A549 (cell line): ENCODE data around the gene ANKRD28. TPM values are rescaled to one million over a fixed set of nuclear protein-coding genes. Genes with fewer than 3 reads are reported as not detected.

Source experiments
- ATAC-seq, 2 experiments: fragments of 200-7000 bp in 1 of 2; fragments of >200 bp in 1 of 2; cut with Nextera tagmentation in 1 of 2; cut with Tn5 transposase in 1 of 2; 3 replicates each; pipeline versions ENCODE4 v1.8.0 to v1.9.1; 2018 to 2020; ENCODE audit warnings: mild to moderate bottlenecking in 1 of 2, moderate library complexity in 1 of 2
- CTCF ChIA-PET: fragments of 300-600 bp; sonication (Branson Sonifier 250); formaldehyde crosslinking; extraction: SDS; loops from one replicate; lab custom pipeline; 2021; ENCODE audit warnings: antibody characterized with exemption, inconsistent platforms; lab: Yijun Ruan, JAX
- POLR2A ChIA-PET: fragments of 350-600 bp; formaldehyde crosslinking; extraction: SDS; loops from one replicate; lab custom pipeline; 2021; ENCODE audit warnings: antibody characterized with exemption, inconsistent platforms; lab: Yijun Ruan, JAX
- DNase-seq, 2 experiments: peaks; one replicate each; pipeline versions ENCODE4 v3.0.0 to v3.0.0-alpha.2; 2011 to 2016; ENCODE audit warnings: low read depth in 1 of 2, low spot score in 1 of 2
- FAIRE-seq: peaks from 2 replicates; lab custom pipeline; 2011; peaks lifted over from hg19 to GRCh38; lab: Jason Lieb, UNC
- H3K27ac ChIP-seq, 2 experiments: fragments of >200 bp; sonication (Bioruptor Twin); formaldehyde crosslinking; 3 replicates each; pipeline ENCODE4 v1.5.1; 2016 to 2017
- H3K4me1 ChIP-seq: fragments of >200 bp; sonication (Bioruptor Twin); formaldehyde crosslinking; 3 replicates; pipeline ENCODE4 v1.6.1; 2016
- H3K4me2 ChIP-seq: fragments of >200 bp; sonication (Bioruptor Twin); formaldehyde crosslinking; 3 replicates; pipeline ENCODE4 v1.6.1; 2016
- H3K4me3 ChIP-seq: fragments of >200 bp; sonication (Bioruptor Twin); formaldehyde crosslinking; 3 replicates; pipeline ENCODE4 v1.5.1; 2016
- H3K9me3 ChIP-seq: fragments of >200 bp; sonication (Bioruptor Twin); formaldehyde crosslinking; 3 replicates; pipeline ENCODE4 v1.6.1; 2016
- CBX8 ChIP-seq: fragments of 200-600 bp; sonication (generic); IDR thresholded peaks from 2 replicates; pipeline ENCODE4 v1.6.1; 2016
- CEBPB ChIP-seq, 2 experiments: fragments of >200 bp in 1 of 2; sonication (Bioruptor Twin) in 1 of 2; formaldehyde crosslinking in 1 of 2; IDR thresholded peaks; 2 replicates each; pipeline ENCODE4 v1.6.1; 2012 to 2016
- EHMT2 ChIP-seq: fragments of 200-600 bp; sonication (generic); IDR thresholded peaks from 2 replicates; pipeline ENCODE4 v1.6.1; 2016; ENCODE audit warnings: antibody characterized with exemption, low read depth, mild to moderate bottlenecking, moderate library complexity
- FOSB ChIP-seq: fragments of 250-450 bp; sonication (Bioruptor Pico); IDR thresholded peaks from 2 replicates; pipeline ENCODE4 v1.5.0; 2020; ENCODE audit warnings: mild to moderate bottlenecking, moderate library complexity
- FOSL2 ChIP-seq, 2 experiments: fragments of 450-650 bp in 1 of 2; fragments of >200 bp in 1 of 2; sonication (Bioruptor Twin) in 1 of 2; formaldehyde crosslinking; IDR thresholded peaks; 2 replicates each; pipeline versions ENCODE4 v1.5.0 to v1.6.1; 2016 to 2020; ENCODE audit warnings: mild to moderate bottlenecking in 1 of 2, moderate library complexity in 1 of 2
- FOXS1 ChIP-seq: fragments of 250-450 bp; sonication (Bioruptor Pico); IDR thresholded peaks from 2 replicates; pipeline ENCODE4 v1.5.0; 2020; ENCODE audit warnings: mild to moderate bottlenecking, moderate library complexity
- GATA3 ChIP-seq: IDR thresholded peaks from 2 replicates; pipeline ENCODE4 v1.6.1; 2012; ENCODE audit warnings: borderline replicate concordance
- MAFK ChIP-seq: fragments of 450-650 bp; IDR thresholded peaks from 2 replicates; pipeline ENCODE4 v1.6.1; 2014; ENCODE audit not compliant: partially characterized antibody
- POLR2A ChIP-seq: IDR thresholded peaks from 2 replicates; pipeline ENCODE4 v1.6.1; 2012; ENCODE audit warnings: mild to moderate bottlenecking, low read length
- POLR2AphosphoS2 ChIP-seq: conservative IDR thresholded peaks from 2 replicates; pipeline ENCODE4 v1.6.1; 2012; ENCODE audit warnings: low read length, improper control_type of control experiment, inconsistent platforms
- SREBF2 ChIP-seq: fragments of 450-650 bp; IDR thresholded peaks from 2 replicates; pipeline ENCODE4 v1.6.1; 2014; ENCODE audit warnings: mild to moderate bottlenecking, moderate library complexity
- TFCP2L1 ChIP-seq: fragments of 250-450 bp; sonication (Bioruptor Pico); IDR thresholded peaks from 2 replicates; pipeline ENCODE4 v1.5.0; 2021; ENCODE audit warnings: mild to moderate bottlenecking
- TP53 ChIP-seq: fragments of 250-450 bp; sonication (Bioruptor Pico); IDR thresholded peaks from 2 replicates; pipeline ENCODE4 v1.5.0; 2021; ENCODE audit warnings: mild to moderate bottlenecking, moderate library complexity
- ZFP36 ChIP-seq: fragments of 450-650 bp; IDR thresholded peaks from 2 replicates; pipeline ENCODE4 v1.6.1; 2014; ENCODE audit warnings: borderline replicate concordance; ENCODE audit not compliant: partially characterized antibody
- WGBS: methylation state at CpG from one replicate; pipeline ENCODE4 v1.1.6; 2017; ENCODE audit errors: missing lambda C conversion rate; 5-methylcytosine and 5-hydroxymethylcytosine counted together
- polyA plus RNA-seq, 4 experiments: library from polyadenylated mRNA; depleted of rRNA in 3 of 4; stranded (reverse); fragments of >200 nt; fragmentation: RNase III in 1 of 4; extraction: RNeasy Plus Mini Kit Qiagen cat#74134 plus additional on column Dnase treatment in 1 of 4; gene quantifications; 2 replicates in 3 of 4; 3 replicates in 1 of 4; pipeline ENCODE4 v1.2.3, GENCODE V29; 2011 to 2017
- TF ChIP-seq, protein P1 (sequence below): fragments of 150-350 bp; IDR thresholded peaks from 2 replicates; pipeline ENCODE4 v1.6.1; 2014; ENCODE audit warnings: low read depth, mild to moderate bottlenecking, low read length

The ANKRD28 gene
- polyA plus RNA-seq, 2 of the 4 experiments (the other 2 are of a cell fraction): 29.9 to 72.0 TPM

- ATAC-seq: peak in 1 of 2 experiments; percentile 70; a peak in 3 of 6 replicates
- ChIA-PET CTCF (interaction anchor here (0.5 to 1.1 kb wide), 3 partner anchors 175 to 644 kb away, joined by 3 to 5 read pairs (median 4); no protein-coding TSS in a partner anchor), POLR2A (interaction anchor here (1.2 kb wide), 1 partner anchor 204 kb away, joined by 3 read pairs; the partner anchor contains the start of genes BTD and HACL1)
- peak in 1 of 2 experiments; percentile 50 for DNase-seq
- Histone ChIP-seq H3K4me2 (peak overlapping the region; percentile 49), H3K9me3 (no peaks in the 10 kb centered on the region), H3K27ac (peak overlapping the region in 1 of 2 experiments; percentile 6; a peak in 1 of 6 replicates), H3K4me1 (peaks cover 37% of the 10 kb centered on the region; the same call in 2 of the 3 replicates), H3K4me3 (no peak overlapping the region)
- TF ChIP-seq GATA3 (peak; percentile 23; the same call in 1 of the 2 replicates), FOSL2 (IDR thresholded peaks at IDR 0.05) (no peak), FOSL2 (CRISPR knock-in tag; IDR thresholded peaks at IDR 0.05) (peak; percentile 63), MAFK (peak; percentile 62), FOXS1 (no peak)
- WGBS: 44% methylated on average over 7 of the region's 7 CpGs
- no peak for FAIRE-seq
Measured at GRCh38 chr3:15805756-15806266, 8.0 kb upstream of the ANKRD28 start.

DNA sequence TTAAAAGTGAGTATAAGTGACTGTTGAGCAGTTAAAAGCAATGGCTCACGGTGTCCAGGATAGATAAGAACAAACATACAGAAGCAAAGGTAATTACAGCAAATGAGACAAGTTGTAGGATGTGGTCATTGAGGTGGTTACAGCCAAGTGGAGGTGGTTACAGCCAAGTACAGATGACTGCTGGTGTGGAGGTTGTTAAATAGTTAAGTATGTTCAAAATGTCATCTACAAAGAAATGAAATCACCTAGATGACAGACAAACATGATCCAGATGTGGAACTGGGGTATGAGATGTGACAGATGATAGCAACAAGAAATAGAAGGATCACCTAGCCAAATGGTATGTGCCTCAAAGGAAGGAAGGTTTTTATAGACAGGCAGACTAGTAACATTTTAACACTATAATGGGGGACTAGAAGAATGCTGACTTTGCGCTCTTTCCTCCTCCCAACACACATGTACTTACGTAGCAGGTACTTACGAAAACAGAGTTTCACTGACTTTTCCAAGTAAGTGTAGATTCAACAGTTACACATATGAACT is 6.8 kb upstream of the ANKRD28 start:
- 97% methylated on average over 4 of the region's 4 CpGs for WGBS
- no peak overlapping the region; the same call in 2 of the 3 replicates for H3K4me2 ChIP-seq
- peak; percentile 95 for TF ChIP-seq MAFK
- TF ChIP-seq, protein P1, sequence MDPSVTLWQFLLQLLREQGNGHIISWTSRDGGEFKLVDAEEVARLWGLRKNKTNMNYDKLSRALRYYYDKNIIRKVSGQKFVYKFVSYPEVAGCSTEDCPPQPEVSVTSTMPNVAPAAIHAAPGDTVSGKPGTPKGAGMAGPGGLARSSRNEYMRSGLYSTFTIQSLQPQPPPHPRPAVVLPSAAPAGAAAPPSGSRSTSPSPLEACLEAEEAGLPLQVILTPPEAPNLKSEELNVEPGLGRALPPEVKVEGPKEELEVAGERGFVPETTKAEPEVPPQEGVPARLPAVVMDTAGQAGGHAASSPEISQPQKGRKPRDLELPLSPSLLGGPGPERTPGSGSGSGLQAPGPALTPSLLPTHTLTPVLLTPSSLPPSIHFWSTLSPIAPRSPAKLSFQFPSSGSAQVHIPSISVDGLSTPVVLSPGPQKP: no peak
- ChIA-PET CTCF (no interaction called here), POLR2A (no interaction called here)
- H3K4me3 ChIP-seq: no peak overlapping the region
- no peaks in the 10 kb centered on the region for H3K9me3 ChIP-seq
- FAIRE-seq (no peak), DNase-seq (no peak), ATAC-seq (no peak)
- H3K4me1 ChIP-seq: peaks cover 41% of the 10 kb centered on the region
- H3K27ac ChIP-seq: peak overlapping the region; percentile 6 to 17; a peak in 1 of 6 replicates

DNA sequence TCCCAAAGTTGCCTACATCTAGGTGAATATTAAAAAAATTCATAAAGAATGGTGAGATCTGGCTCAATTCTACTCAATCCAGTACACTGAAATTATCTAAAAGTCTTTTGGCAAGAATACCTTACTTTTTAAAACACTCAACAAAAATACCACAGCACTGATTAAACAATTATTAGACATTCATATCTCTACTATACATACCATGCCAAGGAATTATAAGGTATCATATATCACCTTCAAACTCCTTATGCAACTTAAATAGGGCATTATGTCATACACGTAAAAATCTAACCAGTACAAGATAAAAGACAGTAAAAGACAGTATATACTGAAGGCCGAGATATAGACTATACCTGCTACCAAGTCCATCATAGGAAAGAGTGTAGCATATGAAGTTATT is 6.1 kb upstream of the ANKRD28 start:
- FAIRE-seq (no peak), DNase-seq (no peak), ATAC-seq (no peak)
- POLR2A ChIA-PET: no interaction called here
- Histone ChIP-seq H3K27ac (no peak overlapping the region; a peak in 1 of 6 replicates), H3K4me2 (no peak overlapping the region), H3K4me1 (peaks cover 48% of the 10 kb centered on the region), H3K9me3 (no peaks in the 10 kb centered on the region), H3K4me3 (no peak overlapping the region)
- CTCF ChIA-PET: no interaction called here
- TF ChIP-seq SREBF2 (no peak), TFCP2L1 (CRISPR knock-in tag) (no peak), POLR2A (no peak), CBX8 (no peak), ZFP36 (no peak), FOSL2 (IDR thresholded peaks at IDR 0.05) (no peak), FOSL2 (CRISPR knock-in tag; IDR thresholded peaks at IDR 0.05) (no peak), POLR2AphosphoS2 (no peak)
- 79% methylated on average over 2 of the region's 2 CpGs for WGBS

- H3K27ac ChIP-seq: no peak overlapping the region
- peaks cover 55% of the 10 kb centered on the region for H3K4me1 ChIP-seq
- no peak for FAIRE-seq
- no peak for ATAC-seq
- no peak overlapping the region for H3K4me3 ChIP-seq
- TF ChIP-seq TP53 (CRISPR knock-in tag) (no peak), GATA3 (no peak), EHMT2 (no peak), POLR2A (no peak), CEBPB (IDR thresholded peaks at IDR 0.05) (no peak), FOSB (CRISPR knock-in tag) (no peak)
- TF ChIP-seq, all 56 proteins: peak for 0
- WGBS: 83% methylated on average over 3 of the region's 3 CpGs
- ChIA-PET CTCF (interaction anchor here (0.9 to 1.9 kb wide), 5 partner anchors 14 to 172 kb away, joined by 3 to 5 read pairs (median 3); no protein-coding TSS in a partner anchor), POLR2A (no interaction called here)
- H3K4me2 ChIP-seq: no peak overlapping the region
- DNase-seq: no peak
- no peaks in the 10 kb centered on the region for H3K9me3 ChIP-seq
Measured at GRCh38 chr3:15801298-15801697, 3.5 kb upstream of the ANKRD28 start.
